Left ventricle myocardium inferior (tissue), 1 donor: ENCODE data around the gene CLASRP. TPM values are rescaled to one million over a fixed set of nuclear protein-coding genes. Genes with fewer than 3 reads are reported as not detected.
A peak's percentile ranks its signal among the peaks of the same experiment; 100 is the strongest.

Experiments used
- DNase-seq: peaks from one replicate; pipeline ENCODE4 v3.0.0-alpha.2; 2020
- H3K27ac ChIP-seq: fragments of 200-600 bp; replicated peaks from 2 replicates; pipeline ENCODE4 v1.8.0; 2021
- H3K27me3 ChIP-seq: fragments of 200-600 bp; 2 replicates; pipeline ENCODE4 v1.8.0; 2021; ENCODE audit warnings: low read depth
- H3K36me3 ChIP-seq: fragments of 200-600 bp; 2 replicates; pipeline ENCODE4 v1.8.0; 2021
- H3K4me1 ChIP-seq: fragments of 200-600 bp; 2 replicates; pipeline ENCODE4 v1.8.0; 2021
- H3K4me3 ChIP-seq: fragments of 200-600 bp; 2 replicates; pipeline ENCODE4 v1.8.0; 2021; ENCODE audit warnings: mild to moderate bottlenecking, moderate library complexity
- H3K9me3 ChIP-seq: fragments of 200-600 bp; replicated peaks from 2 replicates; pipeline ENCODE4 v1.8.0; 2021
- CTCF ChIP-seq: fragments of 200-600 bp; IDR thresholded peaks from 2 replicates; pipeline ENCODE4 v1.8.0; 2021; ENCODE audit warnings: antibody characterized with exemption, mild to moderate bottlenecking, borderline replicate concordance
- intact Hi-C: fragments of 100-400 bp; cut with micrococcal nuclease; formaldehyde crosslinking; loops from one replicate; pipeline ENCODE4 v1.11.0; 2022
- total RNA-seq: library from RNA; stranded (reverse); fragmentation: NEBNext Ultra II Directional; extraction: Animal tissue kit (Norgen Biotek cat#: 25700); gene quantifications from one replicate; pipeline ENCODE4 v1.2.1, GENCODE V29; 2021
- donor health status: DM: no; HTN: yes; CAD: no; lungs with severe emphysema.

Gene CLASRP
- total RNA-seq, 1 donor from 2014 or later, result 31.3 TPM

GRCh38 chr19:45066921-45067661 is 28.2 kb downstream of the CLASRP start:
- H3K4me1 ChIP-seq, result no peaks in the 10 kb centered on the region
- no peaks in the 10 kb centered on the region for H3K27me3 ChIP-seq
- H3K27ac ChIP-seq, result no peak overlapping the region
- peaks cover 95% of the 10 kb centered on the region for H3K36me3 ChIP-seq
- intact Hi-C loops, result no loop called here
- no peaks in the 10 kb centered on the region for H3K9me3 ChIP-seq
- no peak for DNase-seq
- H3K4me3 ChIP-seq, result no peak overlapping the region
- TF ChIP-seq CTCF, result no peak

- peaks cover 86% of the 10 kb centered on the region for H3K36me3 ChIP-seq
- intact Hi-C loops, result no loop called here
- TF ChIP-seq CTCF, result no peak
- no peaks in the 10 kb centered on the region for H3K4me1 ChIP-seq
- H3K27ac ChIP-seq, result no peak overlapping the region
- no peak for DNase-seq
- H3K9me3 ChIP-seq, result no peaks in the 10 kb centered on the region
- no peaks in the 10 kb centered on the region for H3K27me3 ChIP-seq
- H3K4me3 ChIP-seq, result no peak overlapping the region
Observed at GRCh38 chr19:45068041-45068440, 29.2 kb downstream of the CLASRP start.

- Histone ChIP-seq H3K36me3 (peaks cover 76% of the 10 kb centered on the region), H3K9me3 (no peaks in the 10 kb centered on the region), H3K4me3 (no peak overlapping the region), H3K27me3 (no peaks in the 10 kb centered on the region), H3K4me1 (no peaks in the 10 kb centered on the region), H3K27ac (no peak overlapping the region)
- intact Hi-C loops, result no loop called here
- DNase-seq, result peak; percentile 21
- TF ChIP-seq CTCF, result no peak
Observed at GRCh38 chr19:45069056-45069455, 30.2 kb downstream of the CLASRP start.

GRCh38 chr19:45070214-45070613 is 31.4 kb downstream of the CLASRP start:
- Histone ChIP-seq H3K36me3 (peaks cover 64% of the 10 kb centered on the region), H3K27me3 (no peaks in the 10 kb centered on the region), H3K4me3 (no peak overlapping the region), H3K9me3 (no peaks in the 10 kb centered on the region), H3K27ac (no peak overlapping the region), H3K4me1 (peaks cover 5% of the 10 kb centered on the region)
- intact Hi-C loops, result no loop called here
- no peak for DNase-seq
- no peak for TF ChIP-seq CTCF

- no peaks in the 10 kb centered on the region for H3K27me3 ChIP-seq
- TF ChIP-seq CTCF, result no peak
- no peak overlapping the region for H3K27ac ChIP-seq
- H3K4me1 ChIP-seq, result peaks cover 13% of the 10 kb centered on the region
- H3K36me3 ChIP-seq, result peaks cover 57% of the 10 kb centered on the region
- intact Hi-C loops, result no loop called here
- no peak for DNase-seq
- no peaks in the 10 kb centered on the region for H3K9me3 ChIP-seq
- no peak overlapping the region for H3K4me3 ChIP-seq
Observed at GRCh38 chr19:45070861-45071544, 32.2 kb downstream of the CLASRP start.
